K562 (cell line): Measurements from ENCODE around the gene DHPS. TPM values are rescaled to one million over a fixed set of nuclear protein-coding genes. Genes with fewer than 3 reads are reported as not detected.

Experiments used
- HOXB6 ChIP-seq: fragments of 250-450 bp; sonication (Bioruptor Pico); IDR thresholded peaks from 2 replicates; pipeline ENCODE4 v1.5.1; 2022; ENCODE audit warnings: mild to moderate bottlenecking, borderline replicate concordance
- polyA plus RNA-seq, 8 experiments: library from polyadenylated mRNA; depleted of rRNA in 4 of 8; stranded (reverse) in 5 of 8; unstranded in 3 of 8; fragments of >200 nt; fragmentation: Nextera tagmentation in 2 of 8; fragmentation: Illumina TruSeq in 1 of 8; extraction: Ambion mirVana in 2 of 8; extraction: Trizol in 1 of 8; gene quantifications; 2 replicates each; pipeline versions ENCODE4 v1.2.1 to v1.2.3, GENCODE V29; 2011 to 2014; ENCODE audit warnings: inconsistent platforms in 1 of 8, missing spikeins in 1 of 8
- total RNA-seq, 7 experiments: library from RNA; depleted of rRNA in 6 of 7; stranded (reverse); fragments of >200 nt in 6 of 7; fragmentation: Illumina TruSeq in 2 of 7; extraction: Trizol in 2 of 7; gene quantifications; 2 replicates each; pipeline versions ENCODE4 v1.2.1 to v1.2.3, GENCODE V29; 2011 to 2021; ENCODE audit warnings: low replicate concordance in 1 of 7
- TF ChIP-seq, protein P1 (sequence below), 2 experiments: fragments of 450-650 bp; formaldehyde crosslinking in 1 of 2; IDR thresholded peaks; 2 replicates each; pipeline versions ENCODE4 v1.4.0 to v1.6.1; 2014 to 2020; ENCODE audit warnings: mild to moderate bottlenecking in 2 of 2, borderline replicate concordance in 1 of 2, low read depth in 1 of 2
- TF ChIP-seq, protein P2 (sequence below): fragments of 450-650 bp; IDR thresholded peaks from 2 replicates; pipeline ENCODE4 v1.6.1; 2016; ENCODE audit warnings: missing biosample characterization, missing genetic modification characterization
- TF ChIP-seq, protein P3 (sequence below), 2 experiments: IDR thresholded peaks; 2 replicates each; pipeline ENCODE4 v1.6.1; 2012; ENCODE audit warnings: improper control_type of control experiment in 2 of 2, low read depth in 2 of 2, low read length in 2 of 2, borderline replicate concordance in 1 of 2

The DHPS gene
- total and polyA plus RNA-seq, 9 of the 15 experiments (the other 6 are each of a cell fraction or from before 2014, with no cell fraction given) = 47.1 to 110 (median 79.9) TPM

DNA sequence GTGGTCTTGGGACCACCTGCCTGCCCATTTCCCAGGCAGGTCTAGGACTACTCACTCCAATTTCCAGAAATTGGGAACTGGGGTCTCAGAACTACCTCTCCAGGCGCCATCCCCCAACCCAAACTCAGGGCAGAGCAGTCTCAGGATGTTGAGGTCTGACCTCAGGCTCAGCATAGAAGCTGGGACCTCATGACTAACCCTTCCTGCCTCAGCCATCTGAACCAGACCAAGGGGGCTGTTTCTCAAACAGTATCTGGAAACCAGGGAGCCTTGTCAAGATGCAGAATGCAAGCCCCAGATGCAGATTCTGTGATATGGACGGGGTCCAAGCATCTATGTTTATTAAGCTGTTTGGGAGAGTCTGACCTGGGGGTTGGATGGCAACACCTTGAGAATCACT is 13.4 kb upstream of the DHPS start (continued):
- TF ChIP-seq, protein P1, sequence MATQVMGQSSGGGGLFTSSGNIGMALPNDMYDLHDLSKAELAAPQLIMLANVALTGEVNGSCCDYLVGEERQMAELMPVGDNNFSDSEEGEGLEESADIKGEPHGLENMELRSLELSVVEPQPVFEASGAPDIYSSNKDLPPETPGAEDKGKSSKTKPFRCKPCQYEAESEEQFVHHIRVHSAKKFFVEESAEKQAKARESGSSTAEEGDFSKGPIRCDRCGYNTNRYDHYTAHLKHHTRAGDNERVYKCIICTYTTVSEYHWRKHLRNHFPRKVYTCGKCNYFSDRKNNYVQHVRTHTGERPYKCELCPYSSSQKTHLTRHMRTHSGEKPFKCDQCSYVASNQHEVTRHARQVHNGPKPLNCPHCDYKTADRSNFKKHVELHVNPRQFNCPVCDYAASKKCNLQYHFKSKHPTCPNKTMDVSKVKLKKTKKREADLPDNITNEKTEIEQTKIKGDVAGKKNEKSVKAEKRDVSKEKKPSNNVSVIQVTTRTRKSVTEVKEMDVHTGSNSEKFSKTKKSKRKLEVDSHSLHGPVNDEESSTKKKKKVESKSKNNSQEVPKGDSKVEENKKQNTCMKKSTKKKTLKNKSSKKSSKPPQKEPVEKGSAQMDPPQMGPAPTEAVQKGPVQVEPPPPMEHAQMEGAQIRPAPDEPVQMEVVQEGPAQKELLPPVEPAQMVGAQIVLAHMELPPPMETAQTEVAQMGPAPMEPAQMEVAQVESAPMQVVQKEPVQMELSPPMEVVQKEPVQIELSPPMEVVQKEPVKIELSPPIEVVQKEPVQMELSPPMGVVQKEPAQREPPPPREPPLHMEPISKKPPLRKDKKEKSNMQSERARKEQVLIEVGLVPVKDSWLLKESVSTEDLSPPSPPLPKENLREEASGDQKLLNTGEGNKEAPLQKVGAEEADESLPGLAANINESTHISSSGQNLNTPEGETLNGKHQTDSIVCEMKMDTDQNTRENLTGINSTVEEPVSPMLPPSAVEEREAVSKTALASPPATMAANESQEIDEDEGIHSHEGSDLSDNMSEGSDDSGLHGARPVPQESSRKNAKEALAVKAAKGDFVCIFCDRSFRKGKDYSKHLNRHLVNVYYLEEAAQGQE (IDR thresholded peaks at IDR 0.05; ENCODE audit: borderline replicate concordance) = no peak
- TF ChIP-seq, protein P1 (CRISPR knock-in tag; IDR thresholded peaks at IDR 0.05; ENCODE audit: low read depth) = no peak
- TF ChIP-seq, protein P2, sequence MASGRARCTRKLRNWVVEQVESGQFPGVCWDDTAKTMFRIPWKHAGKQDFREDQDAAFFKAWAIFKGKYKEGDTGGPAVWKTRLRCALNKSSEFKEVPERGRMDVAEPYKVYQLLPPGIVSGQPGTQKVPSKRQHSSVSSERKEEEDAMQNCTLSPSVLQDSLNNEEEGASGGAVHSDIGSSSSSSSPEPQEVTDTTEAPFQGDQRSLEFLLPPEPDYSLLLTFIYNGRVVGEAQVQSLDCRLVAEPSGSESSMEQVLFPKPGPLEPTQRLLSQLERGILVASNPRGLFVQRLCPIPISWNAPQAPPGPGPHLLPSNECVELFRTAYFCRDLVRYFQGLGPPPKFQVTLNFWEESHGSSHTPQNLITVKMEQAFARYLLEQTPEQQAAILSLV (tag) = no peak
- TF ChIP-seq HOXB6 (CRISPR knock-in tag) = no peak
- TF ChIP-seq, protein P3, sequence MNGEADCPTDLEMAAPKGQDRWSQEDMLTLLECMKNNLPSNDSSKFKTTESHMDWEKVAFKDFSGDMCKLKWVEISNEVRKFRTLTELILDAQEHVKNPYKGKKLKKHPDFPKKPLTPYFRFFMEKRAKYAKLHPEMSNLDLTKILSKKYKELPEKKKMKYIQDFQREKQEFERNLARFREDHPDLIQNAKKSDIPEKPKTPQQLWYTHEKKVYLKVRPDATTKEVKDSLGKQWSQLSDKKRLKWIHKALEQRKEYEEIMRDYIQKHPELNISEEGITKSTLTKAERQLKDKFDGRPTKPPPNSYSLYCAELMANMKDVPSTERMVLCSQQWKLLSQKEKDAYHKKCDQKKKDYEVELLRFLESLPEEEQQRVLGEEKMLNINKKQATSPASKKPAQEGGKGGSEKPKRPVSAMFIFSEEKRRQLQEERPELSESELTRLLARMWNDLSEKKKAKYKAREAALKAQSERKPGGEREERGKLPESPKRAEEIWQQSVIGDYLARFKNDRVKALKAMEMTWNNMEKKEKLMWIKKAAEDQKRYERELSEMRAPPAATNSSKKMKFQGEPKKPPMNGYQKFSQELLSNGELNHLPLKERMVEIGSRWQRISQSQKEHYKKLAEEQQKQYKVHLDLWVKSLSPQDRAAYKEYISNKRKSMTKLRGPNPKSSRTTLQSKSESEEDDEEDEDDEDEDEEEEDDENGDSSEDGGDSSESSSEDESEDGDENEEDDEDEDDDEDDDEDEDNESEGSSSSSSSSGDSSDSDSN (IDR thresholded peaks at IDR 0.05; ENCODE audit: borderline replicate concordance in 1 of 2, low read depth in 2 of 2, low read length in 2 of 2) = no peak
